Left colon (tissue), 2 donors: ENCODE measurements around the gene MISP3. TPM values are rescaled to one million over a fixed set of nuclear protein-coding genes. Genes with fewer than 3 reads are reported as not detected.
A peak's percentile ranks its signal among the peaks of the same experiment; 100 is the strongest.

ENCODE experiments used
- ATAC-seq: fragments of 200-7000 bp; cut with Tn5 transposase; one replicate; pipeline ENCODE4 v1.9.1; 2020; ENCODE audit warnings: mild to moderate bottlenecking, moderate library complexity
- DNase-seq, 2 donors: peaks; one replicate each; pipeline ENCODE4 v3.0.0-alpha.2; 2020
- intact Hi-C, 2 donors: fragments of 100-400 bp; cut with DNase I in 1 of 2; cut with micrococcal nuclease in 1 of 2; formaldehyde crosslinking; loops; one replicate each; pipeline versions ENCODE4 v1.11.2 to v1.14.0; 2022; cut with DNase I, micrococcal nuclease
- total RNA-seq, 2 donors: library from RNA; stranded (reverse); fragmentation: NEBNext Ultra II Directional; extraction: Animal tissue kit (Norgen Biotek cat#: 25700); gene quantifications; one replicate each; pipeline ENCODE4 v1.2.1, GENCODE V29; 2021
- donor health status: DM: no; HTN: no; CAD: no.
- donor health status: DM: yes; HTN: yes; CAD: no.

The MISP3 gene
- total RNA-seq, 2 donors from 2014 or later: 32.9 to 40.3 TPM

GRCh38 chr19:14091813-14092462 is 19.4 kb downstream of the MISP3 start:
- ATAC-seq: no peak
- intact Hi-C loops: no loop called here
- DNase-seq: peak in 1 of 2 donors; percentile 70

DNA sequence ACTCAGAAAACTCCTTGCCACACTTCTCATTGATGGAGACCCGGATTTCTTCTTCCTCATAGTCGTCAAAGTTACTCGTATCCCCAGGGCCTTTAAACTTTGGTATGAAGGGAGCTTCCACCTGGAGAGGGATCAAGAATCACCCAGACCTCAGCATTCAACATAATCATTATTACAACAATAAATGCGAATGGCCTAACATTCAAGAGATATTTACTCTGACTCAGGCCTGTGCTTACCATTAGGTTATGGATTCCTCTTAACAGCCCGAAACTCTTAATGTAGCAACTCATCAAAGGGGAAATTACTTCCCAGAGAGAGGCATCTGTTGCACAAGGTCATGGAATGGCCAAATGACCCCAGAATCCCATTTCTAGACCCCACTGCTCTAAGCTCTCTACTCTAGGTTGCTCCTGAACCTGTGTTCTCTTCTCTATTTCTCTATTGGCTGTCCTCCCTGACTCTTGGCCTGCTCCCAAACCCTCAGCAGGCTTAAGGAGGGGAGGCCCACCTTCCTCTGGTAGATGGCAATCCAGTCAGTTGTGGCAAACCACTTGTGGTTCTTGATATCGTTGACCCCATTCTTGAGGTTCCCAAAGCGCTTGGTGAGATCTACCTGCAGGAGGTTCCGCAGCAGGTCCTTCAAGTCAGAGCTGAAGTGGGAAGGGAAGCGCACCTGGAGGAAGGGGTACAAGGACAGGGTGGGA is 20.7 kb downstream of the MISP3 start:
- intact Hi-C loops: no loop called here
- ATAC-seq (no peak), DNase-seq (no peak)

GRCh38 chr19:14094854-14095253 is 22.3 kb downstream of the MISP3 start:
- no peak for DNase-seq
- no peak for ATAC-seq
- intact Hi-C loops: no loop called here

- no peak for DNase-seq
- ATAC-seq: no peak
- intact Hi-C loops: no loop called here
Observed at GRCh38 chr19:14096272-14096992, 23.8 kb downstream of the MISP3 start.

- ATAC-seq (peak; percentile 30), DNase-seq (no peak)
- intact Hi-C loops: no loop called here
Observed at GRCh38 chr19:14097532-14098151, 25.1 kb downstream of the MISP3 start.

DNA sequence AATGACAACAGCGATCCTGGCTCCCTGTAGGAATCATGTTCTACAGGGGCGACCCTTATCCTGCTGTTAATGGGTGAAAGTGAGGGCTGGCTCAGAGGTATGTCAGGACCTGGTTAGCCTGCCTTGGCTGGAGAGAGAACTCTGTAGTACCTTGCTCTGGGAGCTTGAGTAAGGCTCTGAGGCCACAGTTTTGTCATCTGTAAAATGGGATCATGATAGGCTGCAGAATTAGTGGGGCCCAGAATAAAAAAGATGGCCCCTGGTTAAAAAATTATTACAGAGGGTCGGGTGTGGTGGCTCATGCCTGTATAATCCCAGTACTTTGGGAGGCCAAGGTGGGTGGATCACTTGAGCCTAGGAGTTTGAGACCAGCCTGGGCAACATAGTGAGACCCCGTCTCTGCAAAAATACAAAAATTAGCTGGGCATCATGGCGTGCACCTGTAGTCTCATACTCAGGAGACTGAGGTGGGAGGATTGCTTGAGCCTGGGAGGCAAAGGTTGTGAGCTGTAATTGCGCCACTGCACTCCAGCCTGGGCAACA is 28.5 kb downstream of the MISP3 start:
- ATAC-seq (no peak), DNase-seq (no peak)
- intact Hi-C loops: no loop called here

- ATAC-seq: no peak
- intact Hi-C loops: no loop called here
- DNase-seq: no peak
Observed at GRCh38 chr19:14102102-14102696, 29.6 kb downstream of the MISP3 start.

DNA sequence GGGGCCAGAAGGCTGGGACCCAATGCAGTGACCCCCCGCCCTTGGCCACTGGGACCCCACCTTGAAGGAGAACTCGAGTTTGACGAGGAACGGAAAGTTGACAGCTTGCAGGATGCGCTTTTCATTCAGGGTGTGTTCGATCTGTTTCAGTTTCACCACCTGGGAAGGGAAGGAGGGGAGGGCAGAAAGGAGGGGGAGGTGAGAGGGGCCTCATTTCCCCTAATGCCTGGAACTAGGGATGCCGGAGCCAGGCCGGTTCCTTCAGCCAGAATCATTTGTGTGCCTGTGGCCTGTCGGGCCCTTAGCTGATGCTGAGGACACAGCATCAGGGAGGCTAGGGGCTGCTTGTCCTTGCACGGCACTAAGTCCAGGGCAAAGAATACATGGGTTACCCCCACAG is 30.2 kb downstream of the MISP3 start:
- ATAC-seq (no peak), DNase-seq (no peak)
- intact Hi-C loops: no loop called here

DNA sequence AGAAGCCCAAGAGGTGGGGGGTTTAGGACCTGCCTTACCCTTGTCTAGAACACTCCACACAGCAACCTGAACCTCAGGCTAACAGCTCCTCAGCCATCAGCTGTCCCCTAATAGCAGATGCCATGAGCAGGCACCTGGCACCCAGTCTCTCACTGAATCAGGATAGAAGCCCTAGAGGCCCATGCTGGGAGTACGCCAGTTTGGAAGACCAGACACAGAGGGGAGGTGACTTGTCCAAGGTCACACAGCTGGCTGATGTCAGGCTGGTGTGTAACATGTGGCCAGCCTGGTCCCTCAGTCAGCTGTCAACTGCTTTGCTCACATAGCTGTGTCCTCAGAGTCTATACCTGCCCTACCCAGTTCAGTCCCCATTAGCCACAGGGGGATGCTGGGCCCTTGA is 30.7 kb downstream of the MISP3 start:
- intact Hi-C loops: no loop called here
- ATAC-seq: no peak
- DNase-seq: no peak

DNA sequence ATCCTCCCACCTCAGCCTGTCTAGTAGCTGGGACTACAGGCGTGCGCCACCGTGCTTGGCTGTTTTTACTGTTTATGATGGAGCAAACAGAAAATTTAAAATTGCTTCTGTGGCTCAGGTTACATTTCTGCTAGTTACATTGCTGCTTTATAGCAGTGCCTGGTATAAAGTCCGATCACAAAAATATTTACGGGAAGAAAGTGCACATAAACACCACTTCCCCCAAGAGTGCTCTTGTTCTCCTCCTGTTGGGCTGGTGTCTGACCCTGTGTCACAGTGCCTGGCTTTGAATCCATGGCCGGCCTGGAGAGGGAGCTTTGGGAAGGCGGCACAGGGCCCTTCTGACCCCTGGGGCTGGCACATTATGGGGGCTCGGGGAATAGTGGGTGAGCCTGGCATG is 33.1 kb downstream of the MISP3 start:
- intact Hi-C loops: no loop called here
- DNase-seq (peak in 1 of 2 donors; percentile 48), ATAC-seq (peak; percentile 92)

- ATAC-seq: no peak
- intact Hi-C loops: no loop called here
- no peak for DNase-seq
Observed at GRCh38 chr19:14106840-14107239, 34.3 kb downstream of the MISP3 start.

DNA sequence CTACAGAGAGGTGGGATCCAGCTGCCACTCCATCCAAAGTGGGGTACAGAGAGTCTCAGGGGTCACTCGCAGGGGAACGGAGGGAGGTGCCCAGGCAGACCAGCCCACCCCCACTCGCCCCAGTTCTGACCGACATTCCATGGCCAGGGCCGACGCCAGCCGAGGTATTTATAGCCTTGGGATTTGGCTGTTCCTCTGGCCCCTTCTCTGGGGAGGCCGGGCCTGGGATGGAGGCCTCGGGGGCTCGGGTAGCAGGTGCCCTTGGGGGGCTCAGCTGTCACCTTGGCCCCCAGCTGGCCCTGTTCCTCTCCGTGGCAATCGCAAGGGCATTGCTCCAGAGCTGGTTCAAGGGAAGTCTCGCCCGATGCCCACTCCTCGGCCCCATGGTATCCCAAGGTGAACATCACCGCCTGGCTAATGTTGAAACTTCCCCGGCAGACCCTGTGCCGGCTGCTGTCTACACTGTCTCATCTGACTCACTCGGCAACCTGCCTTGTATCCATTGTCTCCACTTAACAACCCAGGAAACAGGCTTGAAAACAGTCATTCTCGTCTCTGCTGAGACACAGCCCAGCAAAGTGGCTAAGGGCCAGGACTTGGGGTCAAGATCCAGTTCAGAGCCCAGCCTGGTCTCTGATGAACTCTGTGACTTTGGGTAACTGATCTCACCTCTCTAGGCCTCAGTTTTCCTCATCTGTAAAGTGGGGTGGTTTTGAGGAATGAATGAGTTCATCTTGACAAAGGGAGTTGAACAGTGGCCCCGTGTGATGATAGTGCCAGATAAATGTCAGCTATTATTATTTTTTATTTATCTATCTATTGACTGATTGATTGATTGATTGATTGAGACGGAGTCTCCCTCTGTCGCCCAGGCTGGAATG is 35.2 kb downstream of the MISP3 start:
- intact Hi-C loops: no loop called here
- DNase-seq: no peak
- peak; percentile 28 for ATAC-seq

- intact Hi-C loops: no loop called here
- DNase-seq (no peak), ATAC-seq (no peak)
Observed at GRCh38 chr19:14110650-14111049, 38.1 kb downstream of the MISP3 start.

- DNase-seq (no peak), ATAC-seq (no peak)
- intact Hi-C loops: no loop called here
Observed at GRCh38 chr19:14111486-14111885, 38.9 kb downstream of the MISP3 start.

DNA sequence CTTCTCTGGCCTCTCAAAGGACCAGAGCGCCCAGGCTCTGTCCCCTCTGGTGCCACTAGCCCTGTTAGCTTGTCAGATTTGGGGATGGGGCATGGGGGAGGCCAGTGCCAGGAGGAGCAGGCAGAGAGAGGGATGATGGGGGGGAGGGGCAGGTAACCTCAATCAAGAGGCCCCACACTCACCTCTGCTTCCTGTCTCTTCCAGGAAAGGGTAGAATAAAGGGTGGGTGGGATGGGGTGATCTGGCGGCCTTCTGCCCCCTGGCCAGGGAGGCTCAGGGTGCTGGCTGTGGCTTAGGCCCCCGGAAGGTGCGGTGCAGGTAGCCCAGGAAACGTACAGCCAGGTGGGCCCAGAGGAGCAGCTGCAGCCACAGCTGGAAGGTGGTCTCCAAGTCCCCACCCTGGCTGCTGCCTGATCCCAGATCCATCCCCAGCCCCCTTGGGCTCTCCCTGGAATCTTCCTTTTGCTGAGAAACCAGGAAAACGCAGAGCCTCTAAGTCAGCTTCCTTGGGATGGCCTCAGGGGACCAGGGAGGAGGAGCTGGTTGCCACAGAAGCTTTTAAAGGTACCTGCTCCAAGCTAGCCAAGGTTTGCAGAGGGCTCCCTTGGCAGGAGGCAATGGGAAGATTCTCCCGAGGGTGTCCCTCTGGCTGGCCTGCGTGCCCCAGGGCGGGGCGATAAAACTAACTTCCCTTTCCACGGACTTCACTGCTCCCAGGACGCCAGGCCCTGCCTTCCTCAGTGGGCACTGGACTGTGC is 39.6 kb downstream of the MISP3 start:
- intact Hi-C loops: no loop called here
- DNase-seq (no peak), ATAC-seq (no peak)

- DNase-seq: no peak
- intact Hi-C loops: no loop called here
- no peak for ATAC-seq
Observed at GRCh38 chr19:14112809-14113385, 40.3 kb downstream of the MISP3 start.

DNA sequence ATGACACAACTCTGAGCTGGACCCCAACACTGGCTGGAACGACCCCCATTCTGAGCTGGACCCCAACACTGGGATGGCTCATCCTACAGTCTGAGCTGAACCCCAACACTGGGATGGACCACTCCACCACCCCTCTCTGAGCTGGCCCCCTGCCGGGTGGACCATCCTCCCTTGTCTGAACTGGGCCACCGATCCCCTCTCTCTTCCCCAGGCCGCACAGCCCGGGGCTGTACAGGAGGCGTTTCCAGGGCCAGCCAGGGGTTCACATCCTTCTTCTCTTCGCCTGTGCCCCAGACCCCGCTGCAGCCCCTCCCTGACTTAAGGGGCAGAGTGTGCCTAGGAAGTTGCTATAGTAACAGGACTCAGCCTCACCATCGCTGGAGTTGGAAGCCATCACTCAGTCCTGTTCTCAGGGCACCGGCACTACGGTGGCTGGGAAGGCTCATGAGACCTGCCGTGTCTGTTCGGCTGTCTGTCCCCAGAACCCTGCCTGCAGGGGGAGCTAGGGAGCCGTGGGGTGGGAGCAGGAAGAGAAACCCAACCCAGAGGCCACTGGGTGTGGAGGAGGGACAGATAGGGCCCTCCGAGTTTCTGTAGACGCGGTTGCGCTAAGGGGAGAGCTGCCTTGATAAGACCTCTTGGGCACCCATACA is 41.3 kb downstream of the MISP3 start:
- intact Hi-C loops: no loop called here
- no peak for ATAC-seq
- DNase-seq: peak in 1 of 2 donors; percentile 63
